DMS114 treated with DMSO at 0.1 percent for 48 hours (cell line): ENCODE results near the gene KAT2A.

Experiments
- DNase-seq: peaks from one replicate; lab custom pipeline; 2025; ENCODE audit not compliant: unreplicated experiment; lab: John Stamatoyannopoulos, UW

KAT2A gene

GRCh38 chr17:42135664-42136653 is 14.8 kb upstream of the KAT2A start:
- no peak for DNase-seq

GRCh38 chr17:42135151-42135550 is 14.0 kb upstream of the KAT2A start:
- no peak for DNase-seq

DNA sequence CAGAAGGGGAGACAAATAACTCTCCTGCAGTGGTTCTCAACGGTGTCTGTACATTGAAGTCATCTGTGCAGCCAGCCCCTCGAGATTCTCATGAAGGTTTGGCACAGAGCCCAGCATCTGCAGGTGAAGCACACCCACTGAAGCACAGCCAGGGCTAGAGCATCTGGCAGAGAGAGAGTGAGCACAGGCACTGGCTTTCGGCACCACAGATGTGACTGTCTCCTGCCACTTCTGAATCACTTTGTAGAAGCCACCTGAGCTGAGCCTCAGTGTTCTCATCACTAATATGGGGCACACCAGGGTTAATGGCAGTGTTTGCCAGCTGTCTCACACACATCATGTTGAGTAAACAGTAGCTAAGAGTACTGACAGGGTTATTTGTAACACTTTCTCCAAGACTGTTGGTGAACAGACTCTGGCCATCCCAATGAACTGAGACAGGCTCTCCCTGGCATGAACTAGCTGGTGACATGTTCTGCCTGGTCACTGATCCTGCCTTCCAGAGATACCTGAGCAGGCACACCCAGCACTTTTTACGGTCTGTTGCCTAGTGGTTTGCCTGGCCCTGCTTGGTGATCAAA is 12.4 kb upstream of the KAT2A start:
- DNase-seq = no peak

GRCh38 chr17:42132941-42133340 is 11.8 kb upstream of the KAT2A start:
- DNase-seq = no peak

- DNase-seq = no peak
Observed at GRCh38 chr17:42131981-42132432, 10.8 kb upstream of the KAT2A start.

- no peak for DNase-seq
Observed at GRCh38 chr17:42131232-42131631, 10.1 kb upstream of the KAT2A start.

DNA sequence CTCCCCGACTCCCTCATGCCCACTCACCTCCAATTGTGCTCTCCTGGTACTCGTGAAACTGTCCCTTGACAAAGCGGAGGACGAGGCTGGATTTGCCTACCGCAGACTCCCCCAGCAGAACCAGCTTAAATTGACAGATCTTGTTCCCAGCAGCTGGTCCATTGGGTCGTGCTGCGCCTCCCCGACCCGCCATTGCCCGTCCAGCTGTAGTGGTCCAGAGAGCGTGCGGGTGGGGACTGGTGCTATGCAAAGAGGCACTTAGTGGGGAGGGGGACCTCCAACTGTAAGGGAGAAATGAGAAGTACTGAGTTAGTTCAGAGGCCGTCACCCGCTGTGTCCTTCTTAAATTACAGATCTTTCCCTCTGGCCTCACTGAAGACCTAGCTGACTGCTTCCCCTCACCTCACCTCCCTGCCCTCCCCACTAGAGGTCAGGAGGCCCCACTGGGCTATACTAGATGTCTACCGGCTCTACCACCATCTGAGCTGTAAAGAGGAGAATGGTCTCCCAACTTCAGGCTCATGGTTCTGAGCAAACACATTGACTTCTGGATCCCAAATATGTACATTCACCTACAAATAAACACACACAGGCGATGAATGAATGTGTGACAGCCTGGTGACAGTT is 9.3 kb upstream of the KAT2A start:
- no peak for DNase-seq

- no peak for DNase-seq
Observed at GRCh38 chr17:42129109-42129837, 8.1 kb upstream of the KAT2A start.

- no peak for DNase-seq
Observed at GRCh38 chr17:42127414-42127813, 6.2 kb upstream of the KAT2A start.

- no peak for DNase-seq
Observed at GRCh38 chr17:42126836-42127235, 5.7 kb upstream of the KAT2A start.

- DNase-seq = no peak
Observed at GRCh38 chr17:42125565-42125964, 4.4 kb upstream of the KAT2A start.

DNA sequence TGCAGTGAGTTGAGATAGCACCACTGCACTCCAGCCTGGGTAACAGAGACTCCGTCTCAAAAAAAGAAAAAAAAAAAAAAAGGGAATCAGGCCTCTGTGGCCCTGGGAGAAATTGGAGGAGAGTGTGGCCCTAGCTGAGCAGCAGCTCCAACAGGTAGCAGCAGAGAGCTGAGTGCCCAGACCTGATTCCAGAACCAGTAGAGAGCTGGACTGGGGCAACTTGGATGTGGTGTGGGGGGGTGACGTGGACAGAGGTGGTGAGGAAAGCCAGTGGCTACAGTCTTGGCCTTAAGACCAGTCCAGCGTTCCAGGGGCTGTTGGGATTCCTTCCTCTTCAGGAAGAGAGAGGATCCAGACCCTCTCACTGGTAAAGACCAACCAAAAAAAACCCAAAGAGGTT is 3.1 kb upstream of the KAT2A start:
- no peak for DNase-seq

- DNase-seq = no peak
Observed at GRCh38 chr17:42122371-42123303, 1.5 kb upstream of the KAT2A start, which contains the start of gene HSPB9. HSPB9 (plus strand) TSS chr17:42122804; CDS start chr17:42122851, 47 bp downstream.

GRCh38 chr17:42120161-42120769 is 902 bp downstream of the KAT2A start:
- DNase-seq = no peak

DNA sequence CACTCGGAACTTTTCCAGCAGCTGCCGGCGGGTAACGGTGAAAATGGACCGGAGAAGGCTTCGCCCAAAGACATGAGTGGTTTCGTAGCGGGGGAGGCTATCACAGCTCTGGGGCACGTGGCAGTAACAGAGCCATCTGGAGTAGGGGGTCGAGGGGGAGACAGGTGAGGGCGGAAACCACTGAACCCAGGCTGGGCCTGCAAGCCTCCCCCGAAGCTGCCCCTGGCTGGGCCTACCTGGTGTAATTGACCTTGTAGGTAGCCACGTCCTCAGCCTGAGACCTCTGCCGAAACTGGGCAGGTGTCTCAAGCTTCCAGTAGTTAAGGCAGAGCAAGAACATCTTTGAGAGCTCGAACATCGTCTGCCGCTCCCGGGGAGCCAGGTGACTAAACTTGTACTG is 1.9 kb downstream of the KAT2A start:
- no peak for DNase-seq

DNA sequence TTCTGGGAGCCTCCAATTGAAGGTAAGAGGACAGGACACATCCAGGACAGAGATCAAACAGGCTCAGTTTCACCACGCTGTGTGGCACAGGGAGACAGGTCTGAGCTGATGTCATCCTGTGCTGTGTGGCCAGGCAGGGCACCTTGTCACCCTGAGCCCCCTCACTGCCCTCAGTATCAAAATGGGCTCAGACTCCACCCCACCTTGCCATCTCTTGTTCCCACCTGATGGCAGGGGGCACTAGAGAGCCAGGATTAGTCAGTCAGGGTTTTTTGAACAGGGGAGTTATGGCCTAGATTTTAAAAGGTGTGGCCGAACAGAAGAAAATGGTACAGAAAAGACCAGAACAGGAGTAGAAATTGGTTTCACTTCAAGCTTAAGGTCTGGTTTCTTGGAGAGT is 2.6 kb downstream of the KAT2A start:
- DNase-seq = no peak

DNA sequence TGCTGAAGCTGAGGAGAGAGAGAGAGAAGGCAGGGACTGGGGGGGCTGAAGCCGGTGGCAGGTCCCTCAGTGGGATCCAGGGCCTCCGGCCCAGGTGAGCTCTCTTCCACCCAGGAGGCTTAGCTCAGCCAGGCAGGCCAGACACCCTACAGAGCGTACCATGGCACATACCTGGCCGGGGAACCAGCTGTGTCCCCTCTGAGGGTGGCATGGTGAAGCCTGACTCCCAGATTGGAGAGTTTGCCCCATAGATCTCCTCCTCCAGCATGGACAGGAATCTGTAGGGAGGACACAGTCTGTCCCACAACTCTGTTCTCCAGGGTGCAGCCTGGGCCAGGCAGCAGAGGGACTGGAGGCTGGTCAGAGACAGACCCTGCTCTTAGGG is 3.0 kb downstream of the KAT2A start:
- DNase-seq = no peak

DNA sequence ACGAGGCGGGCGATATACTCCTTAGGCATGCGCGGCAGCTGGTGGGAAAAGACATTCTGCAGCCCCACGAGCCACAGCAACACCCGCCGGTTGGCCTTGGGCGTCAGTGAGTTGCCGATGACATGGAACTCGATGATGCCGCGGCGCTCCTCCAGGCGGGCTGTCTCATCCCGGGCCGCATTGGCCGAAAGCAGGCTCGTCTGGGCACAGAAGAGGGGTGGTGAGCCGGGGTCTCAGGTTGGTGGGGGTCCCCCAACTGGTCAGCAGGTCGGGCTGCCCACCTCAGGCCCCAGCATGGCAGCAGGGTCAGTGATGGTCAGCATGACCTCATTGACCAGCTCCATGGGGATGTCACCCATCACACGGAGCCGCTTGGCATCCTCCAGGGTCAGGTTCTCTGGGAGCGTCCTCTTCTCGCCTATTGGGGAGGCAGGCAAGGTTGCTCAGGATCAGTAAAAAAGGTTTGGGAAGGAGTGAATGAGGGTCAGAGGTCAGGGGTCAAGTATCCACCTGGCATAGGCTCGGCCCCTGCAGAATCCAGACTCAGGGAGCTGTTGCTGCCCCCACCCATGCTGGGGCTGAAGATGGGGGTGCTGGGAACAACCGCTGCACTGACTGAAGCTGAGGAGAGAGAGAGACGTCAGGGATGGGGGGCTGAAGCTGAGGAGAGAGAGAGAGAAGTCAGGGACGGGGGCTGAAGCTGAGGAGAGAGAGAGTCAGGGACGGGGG is 3.6 kb downstream of the KAT2A start:
- DNase-seq = no peak
